ENCODE data around the gene FBXL22. TPM values are rescaled to one million over a fixed set of nuclear protein-coding genes. Genes with fewer than 3 reads are reported as not detected.

Gene FBXL22
- total RNA-seq, 1 experiment from 2014 or later, result 2.0 TPM

- ATAC-seq, result no peak
- POLR2A ChIA-PET (ENCODE audit: unreplicated experiment), result interaction anchor here (0.6 kb wide), 1 partner anchor 62 kb away, joined by 3 read pairs; no protein-coding TSS in a partner anchor
Observed at GRCh38 chr15:63636518-63637061, 39.4 kb downstream of the FBXL22 start.

GRCh38 chr15:63638839-63639238 is 41.7 kb downstream of the FBXL22 start:
- DNase-seq (no peak), ATAC-seq (no peak)
- no peak overlapping the region for H3K4me3 ChIP-seq (ENCODE audit: low read length)
- CTCF ChIA-PET, result no interaction called here
- no peak overlapping the region for H3K4me2 ChIP-seq (ENCODE audit: low read length)
- no peak overlapping the region for H3K27ac ChIP-seq (ENCODE audit: low read length)
- peaks cover 18% of the 10 kb centered on the region for H3K36me3 ChIP-seq (ENCODE audit: low read depth, low read length)
- H3K4me1 ChIP-seq (ENCODE audit: insufficient read depth, low read length), result no peaks in the 10 kb centered on the region
- POLR2A ChIA-PET (ENCODE audit: unreplicated experiment), result no interaction called here
- no peaks in the 10 kb centered on the region for H3F3A ChIP-seq (ENCODE audit: low read length, unreplicated experiment)
- TF ChIP-seq EZH2 (IDR thresholded peaks at IDR 0.05; ENCODE audit: low read length, unreplicated experiment) (no peak), EZH2phosphoT487 (IDR thresholded peaks at IDR 0.05; ENCODE audit: borderline replicate concordance, low read length) (no peak), CTCF (conservative IDR thresholded peaks at IDR 0.05; ENCODE audit: low read depth, low read length) (no peak)
- no peaks in the 10 kb centered on the region for H4K20me1 ChIP-seq (ENCODE audit: low read length)
- H2AFZ ChIP-seq (ENCODE audit: low read length), result no peak overlapping the region
- H3K79me2 ChIP-seq (ENCODE audit: low read length), result no peaks in the 10 kb centered on the region
- intact Hi-C loops (cut with micrococcal nuclease), result no loop called here
- H3K27me3 ChIP-seq (ENCODE audit: low read length), result no peaks in the 10 kb centered on the region
- no peaks in the 10 kb centered on the region for H3K9me3 ChIP-seq (ENCODE audit: low read length)
- no peak overlapping the region for H3K9ac ChIP-seq (ENCODE audit: low read length)
- no TSS peak for BruUV-seq (replicated peaks)
- no peaks in the 10 kb centered on the region for H3K9me2 ChIP-seq (replicated peaks; ENCODE audit: low read length)

More at GRCh38 chr15:63636518-63637061, 39.4 kb downstream of the FBXL22 start:
- Histone ChIP-seq H3K9me2 (replicated peaks; ENCODE audit: low read length) (no peaks in the 10 kb centered on the region), H3K36me3 (ENCODE audit: low read depth, low read length) (peaks cover 23% of the 10 kb centered on the region), H3K27me3 (ENCODE audit: low read length) (no peaks in the 10 kb centered on the region), H3K9ac (ENCODE audit: low read length) (no peak overlapping the region), H3F3A (ENCODE audit: low read length, unreplicated experiment) (no peaks in the 10 kb centered on the region), H2AFZ (ENCODE audit: low read length) (no peak overlapping the region), H3K4me1 (ENCODE audit: insufficient read depth, low read length) (no peaks in the 10 kb centered on the region), H4K20me1 (ENCODE audit: low read length) (no peaks in the 10 kb centered on the region), H3K79me2 (ENCODE audit: low read length) (no peaks in the 10 kb centered on the region), H3K4me3 (ENCODE audit: low read length) (no peak overlapping the region), H3K9me3 (ENCODE audit: low read length) (no peaks in the 10 kb centered on the region), H3K27ac (ENCODE audit: low read length) (no peak overlapping the region), H3K4me2 (ENCODE audit: low read length) (no peak overlapping the region)
- TF ChIP-seq EZH2 (IDR thresholded peaks at IDR 0.05; ENCODE audit: low read length, unreplicated experiment) (no peak), CTCF (conservative IDR thresholded peaks at IDR 0.05; ENCODE audit: low read depth, low read length) (no peak), EZH2phosphoT487 (IDR thresholded peaks at IDR 0.05; ENCODE audit: borderline replicate concordance, low read length) (no peak)
- CTCF ChIA-PET, result no interaction called here
- no peak for DNase-seq
- BruUV-seq (replicated peaks), result no TSS peak
- intact Hi-C loops (cut with micrococcal nuclease), result no loop called here

GRCh38 chr15:63640146-63640545 is 43.0 kb downstream of the FBXL22 start:
- H3K4me1 ChIP-seq (ENCODE audit: insufficient read depth, low read length), result no peaks in the 10 kb centered on the region
- H3K9me3 ChIP-seq (ENCODE audit: low read length), result no peaks in the 10 kb centered on the region
- DNase-seq, result no peak
- H3F3A ChIP-seq (ENCODE audit: low read length, unreplicated experiment), result no peaks in the 10 kb centered on the region
- ATAC-seq, result no peak
- BruUV-seq (replicated peaks), result no TSS peak
- H3K4me2 ChIP-seq (ENCODE audit: low read length), result no peak overlapping the region
- no peak overlapping the region for H3K9ac ChIP-seq (ENCODE audit: low read length)
- intact Hi-C loops (cut with micrococcal nuclease), result no loop called here
- TF ChIP-seq CTCF (conservative IDR thresholded peaks at IDR 0.05; ENCODE audit: low read depth, low read length) (no peak), EZH2 (IDR thresholded peaks at IDR 0.05; ENCODE audit: low read length, unreplicated experiment) (no peak), EZH2phosphoT487 (IDR thresholded peaks at IDR 0.05; ENCODE audit: borderline replicate concordance, low read length) (no peak)
- H3K27me3 ChIP-seq (ENCODE audit: low read length), result no peaks in the 10 kb centered on the region
- no peaks in the 10 kb centered on the region for H3K79me2 ChIP-seq (ENCODE audit: low read length)
- no peak overlapping the region for H3K4me3 ChIP-seq (ENCODE audit: low read length)
- no peak overlapping the region for H3K27ac ChIP-seq (ENCODE audit: low read length)
- peaks cover 18% of the 10 kb centered on the region for H3K36me3 ChIP-seq (ENCODE audit: low read depth, low read length)
- H2AFZ ChIP-seq (ENCODE audit: low read length), result no peak overlapping the region
- H3K9me2 ChIP-seq (replicated peaks; ENCODE audit: low read length), result no peaks in the 10 kb centered on the region
- no peaks in the 10 kb centered on the region for H4K20me1 ChIP-seq (ENCODE audit: low read length)
- POLR2A ChIA-PET (ENCODE audit: unreplicated experiment), result no interaction called here
- CTCF ChIA-PET, result no interaction called here

Measured in PC-3 (cell line).